ENCODE measurements around the gene CDK11B.

DNA sequence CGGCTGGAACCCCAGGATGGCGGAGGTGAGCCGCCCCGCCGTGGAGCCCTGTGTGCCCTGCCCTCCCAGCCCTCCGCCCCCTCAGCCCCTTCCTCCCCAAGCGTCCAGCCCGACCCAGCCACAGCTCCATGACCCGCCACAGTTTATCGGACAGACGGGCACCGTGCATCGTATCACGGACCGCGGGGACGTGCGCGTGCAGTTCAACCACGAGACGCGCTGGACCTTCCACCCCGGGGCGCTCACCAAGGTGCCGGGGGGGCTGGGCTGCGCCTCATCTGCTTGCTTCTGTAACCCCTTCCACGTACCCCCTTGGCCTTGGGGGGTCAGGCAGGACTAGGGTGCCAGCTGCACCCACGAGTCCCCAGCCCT is 33.4 kb downstream of the CDK11B start:
- TF ChIP-seq, protein P1, sequence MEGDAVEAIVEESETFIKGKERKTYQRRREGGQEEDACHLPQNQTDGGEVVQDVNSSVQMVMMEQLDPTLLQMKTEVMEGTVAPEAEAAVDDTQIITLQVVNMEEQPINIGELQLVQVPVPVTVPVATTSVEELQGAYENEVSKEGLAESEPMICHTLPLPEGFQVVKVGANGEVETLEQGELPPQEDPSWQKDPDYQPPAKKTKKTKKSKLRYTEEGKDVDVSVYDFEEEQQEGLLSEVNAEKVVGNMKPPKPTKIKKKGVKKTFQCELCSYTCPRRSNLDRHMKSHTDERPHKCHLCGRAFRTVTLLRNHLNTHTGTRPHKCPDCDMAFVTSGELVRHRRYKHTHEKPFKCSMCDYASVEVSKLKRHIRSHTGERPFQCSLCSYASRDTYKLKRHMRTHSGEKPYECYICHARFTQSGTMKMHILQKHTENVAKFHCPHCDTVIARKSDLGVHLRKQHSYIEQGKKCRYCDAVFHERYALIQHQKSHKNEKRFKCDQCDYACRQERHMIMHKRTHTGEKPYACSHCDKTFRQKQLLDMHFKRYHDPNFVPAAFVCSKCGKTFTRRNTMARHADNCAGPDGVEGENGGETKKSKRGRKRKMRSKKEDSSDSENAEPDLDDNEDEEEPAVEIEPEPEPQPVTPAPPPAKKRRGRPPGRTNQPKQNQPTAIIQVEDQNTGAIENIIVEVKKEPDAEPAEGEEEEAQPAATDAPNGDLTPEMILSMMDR (IDR thresholded peaks at IDR 0.05; ENCODE audit: insufficient read depth, low read depth, low read length) = no peak
- TF ChIP-seq EZH2 (IDR thresholded peaks at IDR 0.05; ENCODE audit: insufficient read depth, low read length) = no peak
